Upper lobe of right lung (tissue), 1 donor: ENCODE results near the gene CHD6. TPM values are rescaled to one million over a fixed set of nuclear protein-coding genes. Genes with fewer than 3 reads are reported as not detected.

ENCODE experiments used
- ATAC-seq: fragments of 200-7000 bp; cut with Tn5 transposase; one replicate; pipeline ENCODE4 v1.9.1; 2020; ENCODE audit warnings: mild to moderate bottlenecking, moderate library complexity
- DNase-seq: peaks from one replicate; pipeline ENCODE4 v3.0.0-alpha.2; 2020
- H3K27ac ChIP-seq: fragments of 200-600 bp; one replicate; pipeline ENCODE4 v1.8.0; 2022
- H3K27me3 ChIP-seq: fragments of 200-600 bp; one replicate; pipeline ENCODE4 v1.8.0; 2022; ENCODE audit warnings: mild to moderate bottlenecking
- H3K36me3 ChIP-seq: fragments of 200-600 bp; one replicate; pipeline ENCODE4 v1.8.0; 2022
- H3K4me1 ChIP-seq: fragments of 200-600 bp; one replicate; pipeline ENCODE4 v1.8.0; 2022
- H3K4me3 ChIP-seq: fragments of 200-600 bp; one replicate; pipeline ENCODE4 v1.8.0; 2022; ENCODE audit warnings: mild to moderate bottlenecking
- H3K9me3 ChIP-seq: fragments of 200-600 bp; one replicate; pipeline ENCODE4 v1.8.0; 2022
- intact Hi-C: fragments of 100-400 bp; cut with DNase I; formaldehyde crosslinking; loops from one replicate; pipeline ENCODE4 v1.11.0; 2022
- total RNA-seq: library from RNA; stranded (reverse); fragmentation: NEBNext Ultra II Directional; extraction: Animal tissue kit (Norgen Biotek cat#: 25700); gene quantifications from one replicate; pipeline ENCODE4 v1.2.1, GENCODE V29; 2021
- TF ChIP-seq, protein P1 (sequence below): fragments of 200-600 bp; IDR thresholded peaks from one replicate; pipeline ENCODE4 v1.8.0; 2022; ENCODE audit warnings: antibody characterized with exemption
- donor health status: DM: no; HTN: yes; CAD: no; lungs with severe emphysema.

Gene CHD6
- total RNA-seq, 1 donor from 2014 or later: 42.3 TPM

DNA sequence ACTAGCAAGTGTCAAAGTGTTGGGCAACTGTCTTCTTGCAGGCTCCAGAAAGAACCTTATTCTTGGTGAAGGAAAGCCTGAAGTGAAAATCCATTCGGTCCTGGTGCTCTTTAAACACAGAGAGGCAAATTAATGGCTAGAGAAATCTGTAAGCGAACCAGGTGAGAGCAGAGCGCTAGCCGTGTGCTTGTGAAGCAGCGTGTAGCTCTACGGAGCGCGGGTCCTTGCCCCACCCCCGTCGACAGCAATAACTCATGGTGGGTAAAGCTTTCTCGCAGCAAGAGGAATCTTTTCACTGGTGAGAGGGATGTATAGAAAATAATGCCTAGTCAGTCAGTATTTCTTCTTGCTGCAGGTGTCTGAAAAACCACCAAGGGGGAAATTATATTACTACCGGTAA, 214.6 kb downstream of the CHD6 start:
- H3K36me3 ChIP-seq: peaks cover 47% of the 10 kb centered on the region
- TF ChIP-seq, protein P1, sequence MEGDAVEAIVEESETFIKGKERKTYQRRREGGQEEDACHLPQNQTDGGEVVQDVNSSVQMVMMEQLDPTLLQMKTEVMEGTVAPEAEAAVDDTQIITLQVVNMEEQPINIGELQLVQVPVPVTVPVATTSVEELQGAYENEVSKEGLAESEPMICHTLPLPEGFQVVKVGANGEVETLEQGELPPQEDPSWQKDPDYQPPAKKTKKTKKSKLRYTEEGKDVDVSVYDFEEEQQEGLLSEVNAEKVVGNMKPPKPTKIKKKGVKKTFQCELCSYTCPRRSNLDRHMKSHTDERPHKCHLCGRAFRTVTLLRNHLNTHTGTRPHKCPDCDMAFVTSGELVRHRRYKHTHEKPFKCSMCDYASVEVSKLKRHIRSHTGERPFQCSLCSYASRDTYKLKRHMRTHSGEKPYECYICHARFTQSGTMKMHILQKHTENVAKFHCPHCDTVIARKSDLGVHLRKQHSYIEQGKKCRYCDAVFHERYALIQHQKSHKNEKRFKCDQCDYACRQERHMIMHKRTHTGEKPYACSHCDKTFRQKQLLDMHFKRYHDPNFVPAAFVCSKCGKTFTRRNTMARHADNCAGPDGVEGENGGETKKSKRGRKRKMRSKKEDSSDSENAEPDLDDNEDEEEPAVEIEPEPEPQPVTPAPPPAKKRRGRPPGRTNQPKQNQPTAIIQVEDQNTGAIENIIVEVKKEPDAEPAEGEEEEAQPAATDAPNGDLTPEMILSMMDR: no peak

DNA sequence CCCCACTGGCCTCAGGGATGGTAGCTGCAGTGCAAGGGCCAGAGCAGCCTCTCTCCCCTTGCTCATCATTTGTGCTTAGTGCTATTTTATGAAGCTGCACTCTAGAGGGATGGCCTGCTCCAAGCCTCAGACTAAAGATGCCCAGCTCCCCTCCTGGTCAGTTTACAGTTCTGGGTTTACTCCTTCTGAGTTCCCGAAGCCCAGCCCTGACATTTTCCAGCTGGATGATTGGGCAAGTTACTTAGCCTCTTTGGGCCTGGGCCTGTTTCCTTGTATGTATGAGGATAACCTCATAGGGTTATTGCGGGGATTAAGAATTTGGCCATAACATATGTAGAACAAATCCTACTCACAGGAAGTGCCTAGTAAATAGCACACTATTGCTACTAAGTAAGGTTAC, 219.8 kb downstream of the CHD6 start:
- H3K36me3 ChIP-seq: peaks cover 5% of the 10 kb centered on the region
- ATAC-seq: no peak
- H3K4me3 ChIP-seq: no peak overlapping the region
- no peaks in the 10 kb centered on the region for H3K27me3 ChIP-seq
- intact Hi-C loops: no loop called here
- TF ChIP-seq, protein P1: no peak
- H3K4me1 ChIP-seq: no peaks in the 10 kb centered on the region
- H3K9me3 ChIP-seq: no peaks in the 10 kb centered on the region
- no peak overlapping the region for H3K27ac ChIP-seq
- no peak for DNase-seq

More for the DNA sequence above, 214.6 kb downstream of the CHD6 start:
- no peak overlapping the region for H3K4me3 ChIP-seq
- no peaks in the 10 kb centered on the region for H3K4me1 ChIP-seq
- ATAC-seq: no peak
- no peak for DNase-seq
- no peak overlapping the region for H3K27ac ChIP-seq
- H3K27me3 ChIP-seq: no peaks in the 10 kb centered on the region
- intact Hi-C loops: no loop called here
- no peaks in the 10 kb centered on the region for H3K9me3 ChIP-seq

DNA sequence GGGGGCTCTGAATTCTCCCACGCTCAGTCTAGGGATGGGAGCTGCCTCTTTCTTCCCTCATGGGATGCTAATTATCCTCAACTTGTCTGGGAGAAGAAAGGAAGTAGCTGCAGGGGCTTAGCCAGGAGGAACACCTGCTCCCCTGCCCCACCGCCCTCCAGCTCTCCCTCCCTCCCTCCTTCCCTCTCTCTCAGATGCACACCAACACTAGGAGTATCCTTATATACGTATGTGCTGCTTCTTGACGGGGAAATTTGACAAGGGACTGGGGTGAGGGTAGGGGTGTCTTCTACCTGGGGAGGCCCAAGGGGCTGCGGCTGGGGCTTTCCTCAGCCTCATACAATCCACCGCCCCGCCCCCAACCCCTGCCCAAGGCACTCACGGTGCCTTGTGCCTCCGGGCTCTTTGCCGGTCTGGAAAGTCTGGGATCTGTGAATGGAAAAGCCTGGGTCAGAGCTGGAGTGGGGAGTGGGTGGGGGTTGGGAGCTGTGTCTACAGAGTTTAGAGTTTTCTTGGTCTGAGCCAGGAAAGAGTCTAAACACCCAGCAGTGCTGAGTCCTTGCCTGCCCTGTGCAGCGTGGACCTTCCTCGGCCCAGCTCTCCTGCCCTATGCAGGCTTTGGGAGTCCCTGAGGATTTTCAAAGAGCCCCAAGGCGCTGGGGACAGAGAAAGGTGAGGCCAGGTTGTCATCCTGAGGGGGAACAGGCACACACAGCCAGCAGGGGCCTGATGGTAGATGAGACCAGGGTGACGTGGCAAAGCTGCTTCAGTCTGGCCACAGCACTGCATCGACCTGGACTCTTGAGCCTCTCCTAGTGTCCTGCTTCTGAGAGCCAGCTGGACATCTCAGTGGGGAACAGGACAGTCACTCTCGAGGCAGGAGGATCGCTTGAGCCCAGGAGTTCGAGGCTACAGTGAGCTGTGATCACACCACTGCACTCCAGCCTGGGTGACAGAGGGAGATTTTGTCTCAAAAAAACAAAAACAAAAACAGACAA, 222.2 kb downstream of the CHD6 start:
- H3K36me3 ChIP-seq: no peaks in the 10 kb centered on the region
- ATAC-seq (no peak), DNase-seq (no peak)
- no peaks in the 10 kb centered on the region for H3K9me3 ChIP-seq
- no peaks in the 10 kb centered on the region for H3K27me3 ChIP-seq
- intact Hi-C loops: no loop called here
- H3K4me1 ChIP-seq: no peaks in the 10 kb centered on the region
- TF ChIP-seq, protein P1: no peak
- H3K4me3 ChIP-seq: no peak overlapping the region
- no peak overlapping the region for H3K27ac ChIP-seq

DNA sequence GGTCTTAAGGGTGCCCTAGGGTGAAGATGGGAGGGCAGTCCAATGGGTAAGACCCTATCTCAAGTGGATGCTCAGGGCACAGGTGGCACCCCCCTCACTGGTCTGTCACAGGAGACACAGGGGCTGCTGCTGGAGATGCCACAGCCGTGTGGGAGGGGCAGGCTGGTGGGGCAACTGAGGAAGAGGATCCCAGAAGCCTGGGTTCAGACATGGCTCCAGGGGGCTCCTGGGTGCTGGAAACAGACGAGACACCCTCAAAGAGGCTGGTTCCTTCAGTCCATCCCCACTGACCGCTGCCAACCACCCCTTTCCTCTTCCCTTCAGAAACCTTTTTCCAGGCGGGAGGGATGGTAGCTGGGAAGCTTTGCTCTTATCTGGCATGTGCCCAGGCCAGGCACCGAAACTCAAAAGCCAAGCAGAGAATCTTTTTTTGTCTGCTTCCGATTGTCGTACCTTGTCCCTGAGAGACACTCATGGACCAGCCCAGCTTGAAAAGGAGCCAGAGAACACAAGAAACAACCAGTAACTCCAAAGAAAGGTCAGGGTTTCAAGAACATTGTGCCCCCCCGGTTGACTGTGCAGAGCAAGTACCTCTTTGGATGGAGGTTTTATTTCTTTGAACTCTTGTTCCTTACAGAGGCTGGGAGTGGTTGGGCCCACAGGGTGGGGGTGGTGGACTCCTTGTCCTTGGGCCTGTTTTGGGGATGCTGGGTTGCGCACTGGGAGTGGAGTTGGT, 223.1 kb downstream of the CHD6 start:
- Histone ChIP-seq H3K36me3 (no peaks in the 10 kb centered on the region), H3K4me3 (no peak overlapping the region), H3K27ac (no peak overlapping the region), H3K4me1 (no peaks in the 10 kb centered on the region), H3K27me3 (no peaks in the 10 kb centered on the region), H3K9me3 (no peaks in the 10 kb centered on the region)
- ATAC-seq (no peak), DNase-seq (no peak)
- intact Hi-C loops: no loop called here
- TF ChIP-seq, protein P1: no peak

DNA sequence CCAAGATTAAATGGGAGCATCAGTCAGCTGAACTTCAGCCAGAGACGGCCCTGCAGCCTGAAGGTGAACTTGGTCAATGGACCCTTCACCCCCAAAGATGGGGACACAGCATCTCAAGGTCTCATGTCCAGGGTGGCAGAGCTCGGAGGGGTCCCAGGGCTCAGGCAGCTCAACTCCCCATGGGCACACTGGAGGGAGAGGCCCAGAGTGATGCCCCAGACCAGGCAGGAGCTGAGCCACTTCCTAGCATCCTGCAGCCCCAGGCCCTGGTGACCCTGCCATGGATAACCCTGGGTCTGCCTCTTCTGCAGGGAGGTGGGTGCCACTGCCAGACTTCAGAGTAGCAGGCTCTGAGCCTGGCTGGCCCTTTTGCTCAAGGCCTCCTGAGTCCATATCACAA, 224.1 kb downstream of the CHD6 start:
- DNase-seq (no peak), ATAC-seq (no peak)
- intact Hi-C loops: no loop called here
- H3K36me3 ChIP-seq: no peaks in the 10 kb centered on the region
- H3K9me3 ChIP-seq: no peaks in the 10 kb centered on the region
- no peak overlapping the region for H3K27ac ChIP-seq
- TF ChIP-seq, protein P1: no peak
- no peak overlapping the region for H3K4me3 ChIP-seq
- no peaks in the 10 kb centered on the region for H3K27me3 ChIP-seq
- H3K4me1 ChIP-seq: no peaks in the 10 kb centered on the region
